ENCODE data around the gene PTPN9. TPM values are rescaled to one million over a fixed set of nuclear protein-coding genes. Genes with fewer than 3 reads are reported as not detected.

The PTPN9 gene
- total and polyA plus RNA-seq, 10 of the 15 experiments (the other 5 are each of a cell fraction or from before 2014, with no cell fraction given) = 7.8 to 29.1 (median 18.5) TPM

GRCh38 chr15:75570126-75570845 lies 8.8 kb downstream of the PTPN9 start:
- intact Hi-C loops (cut with micrococcal nuclease; ENCODE audit: unreplicated experiment) = no loop called here
- H3K9ac ChIP-seq (ENCODE audit: control insufficient read depth, insufficient read depth, low read length) = no peak overlapping the region
- H3K27ac ChIP-seq (ENCODE audit: control insufficient read depth, insufficient read depth) = no peak overlapping the region
- H3K27me3 ChIP-seq (replicated peaks in 1 of 2; ENCODE audit: control insufficient read depth in 2 of 2, insufficient read depth in 2 of 2, low read length in 1 of 2) = no peaks in the 10 kb centered on the region
- SMC1A ChIA-PET (ENCODE audit: uncharacterized antibody, unreplicated experiment) = interaction anchor here (1.2 kb wide), 1 partner anchor 44 kb away, joined by 3 read pairs; no protein-coding TSS in a partner anchor
- no peaks in the 10 kb centered on the region for H3K36me3 ChIP-seq (ENCODE audit: control insufficient read depth in 2 of 2, insufficient read depth in 2 of 2, low read length in 1 of 2)
- no peaks in the 10 kb centered on the region; the same call in 1 of the 2 replicates for H4K20me1 ChIP-seq (ENCODE audit: control insufficient read depth, insufficient read depth)
- RAD21 ChIA-PET (ENCODE audit: unreplicated experiment) = no interaction called here
- H2AFZ ChIP-seq (ENCODE audit: control insufficient read depth, low read depth, low read length) = no peak overlapping the region
- CTCF ChIA-PET = interaction anchor here (0.6 kb wide), 1 partner anchor 96 kb away, joined by 3 read pairs; no protein-coding TSS in a partner anchor
- DNase-seq (ENCODE audit: low read depth, low spot score) (no peak), ATAC-seq (no peak), FAIRE-seq (no peak)
- H3K4me1 ChIP-seq (ENCODE audit: control insufficient read depth, insufficient read depth, low read length) = peaks cover 13% of the 10 kb centered on the region; the same call in 1 of the 2 replicates
- H3K4me3 ChIP-seq = no peak overlapping the region
- H3K4me2 ChIP-seq (ENCODE audit: control insufficient read depth, insufficient read depth) = no peak overlapping the region
- in situ Hi-C loops (cut with MboI) = no loop called here
- BruUV-seq (replicated peaks) = no TSS peak
- WGBS (ENCODE audit: insufficient coverage, insufficient replicate concordance, low lambda C conversion rate, missing lambda C conversion rate) = 88% methylated on average over 8 of the region's 8 CpGs
- POLR2A ChIA-PET = no interaction called here
- H3K79me2 ChIP-seq (ENCODE audit: control insufficient read depth, insufficient read depth, low read length) = peaks cover 37% of the 10 kb centered on the region
- no peaks in the 10 kb centered on the region for H3K9me3 ChIP-seq (replicated peaks; ENCODE audit: control insufficient read depth, insufficient read depth, low read length)
- no peak for TF ChIP-seq EED (IDR thresholded peaks at IDR 0.05; ENCODE audit: low read depth)
- TF ChIP-seq, protein P1, sequence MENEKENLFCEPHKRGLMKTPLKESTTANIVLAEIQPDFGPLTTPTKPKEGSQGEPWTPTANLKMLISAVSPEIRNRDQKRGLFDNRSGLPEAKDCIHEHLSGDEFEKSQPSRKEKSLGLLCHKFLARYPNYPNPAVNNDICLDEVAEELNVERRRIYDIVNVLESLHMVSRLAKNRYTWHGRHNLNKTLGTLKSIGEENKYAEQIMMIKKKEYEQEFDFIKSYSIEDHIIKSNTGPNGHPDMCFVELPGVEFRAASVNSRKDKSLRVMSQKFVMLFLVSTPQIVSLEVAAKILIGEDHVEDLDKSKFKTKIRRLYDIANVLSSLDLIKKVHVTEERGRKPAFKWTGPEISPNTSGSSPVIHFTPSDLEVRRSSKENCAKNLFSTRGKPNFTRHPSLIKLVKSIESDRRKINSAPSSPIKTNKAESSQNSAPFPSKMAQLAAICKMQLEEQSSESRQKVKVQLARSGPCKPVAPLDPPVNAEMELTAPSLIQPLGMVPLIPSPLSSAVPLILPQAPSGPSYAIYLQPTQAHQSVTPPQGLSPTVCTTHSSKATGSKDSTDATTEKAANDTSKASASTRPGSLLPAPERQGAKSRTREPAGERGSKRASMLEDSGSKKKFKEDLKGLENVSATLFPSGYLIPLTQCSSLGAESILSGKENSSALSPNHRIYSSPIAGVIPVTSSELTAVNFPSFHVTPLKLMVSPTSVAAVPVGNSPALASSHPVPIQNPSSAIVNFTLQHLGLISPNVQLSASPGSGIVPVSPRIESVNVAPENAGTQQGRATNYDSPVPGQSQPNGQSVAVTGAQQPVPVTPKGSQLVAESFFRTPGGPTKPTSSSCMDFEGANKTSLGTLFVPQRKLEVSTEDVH (IDR thresholded peaks at IDR 0.05; ENCODE audit: low read depth, partially characterized antibody) = no peak
- no peak for TF ChIP-seq YY1 (IDR thresholded peaks at IDR 0.05; ENCODE audit: low read depth, low read length)
- TF ChIP-seq STAT3 (IDR thresholded peaks at IDR 0.05; ENCODE audit: low read depth, low read length) = no peak
- TF ChIP-seq, protein P2, sequence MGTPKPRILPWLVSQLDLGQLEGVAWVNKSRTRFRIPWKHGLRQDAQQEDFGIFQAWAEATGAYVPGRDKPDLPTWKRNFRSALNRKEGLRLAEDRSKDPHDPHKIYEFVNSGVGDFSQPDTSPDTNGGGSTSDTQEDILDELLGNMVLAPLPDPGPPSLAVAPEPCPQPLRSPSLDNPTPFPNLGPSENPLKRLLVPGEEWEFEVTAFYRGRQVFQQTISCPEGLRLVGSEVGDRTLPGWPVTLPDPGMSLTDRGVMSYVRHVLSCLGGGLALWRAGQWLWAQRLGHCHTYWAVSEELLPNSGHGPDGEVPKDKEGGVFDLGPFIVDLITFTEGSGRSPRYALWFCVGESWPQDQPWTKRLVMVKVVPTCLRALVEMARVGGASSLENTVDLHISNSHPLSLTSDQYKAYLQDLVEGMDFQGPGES (IDR thresholded peaks at IDR 0.05) = no peak
- TF ChIP-seq, protein P3, sequence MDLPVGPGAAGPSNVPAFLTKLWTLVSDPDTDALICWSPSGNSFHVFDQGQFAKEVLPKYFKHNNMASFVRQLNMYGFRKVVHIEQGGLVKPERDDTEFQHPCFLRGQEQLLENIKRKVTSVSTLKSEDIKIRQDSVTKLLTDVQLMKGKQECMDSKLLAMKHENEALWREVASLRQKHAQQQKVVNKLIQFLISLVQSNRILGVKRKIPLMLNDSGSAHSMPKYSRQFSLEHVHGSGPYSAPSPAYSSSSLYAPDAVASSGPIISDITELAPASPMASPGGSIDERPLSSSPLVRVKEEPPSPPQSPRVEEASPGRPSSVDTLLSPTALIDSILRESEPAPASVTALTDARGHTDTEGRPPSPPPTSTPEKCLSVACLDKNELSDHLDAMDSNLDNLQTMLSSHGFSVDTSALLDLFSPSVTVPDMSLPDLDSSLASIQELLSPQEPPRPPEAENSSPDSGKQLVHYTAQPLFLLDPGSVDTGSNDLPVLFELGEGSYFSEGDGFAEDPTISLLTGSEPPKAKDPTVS (IDR thresholded peaks at IDR 0.05; ENCODE audit: low read depth, low read length) = no peak
- TF ChIP-seq ZNF622 (IDR thresholded peaks at IDR 0.05) = no peak
- TF ChIP-seq GATAD2B (conservative IDR thresholded peaks at IDR 0.05; ENCODE audit: low read depth) = no peak
- no peak for TF ChIP-seq TCF12 (IDR thresholded peaks at IDR 0.05; ENCODE audit: low read depth, low read length)
- no peak for TF ChIP-seq ZNF24 (IDR thresholded peaks at IDR 0.05)
- no peak for TF ChIP-seq POLR2AphosphoS2 (IDR thresholded peaks at IDR 0.05; ENCODE audit: low read depth, low read length)
- no peak for TF ChIP-seq ETV6 (conservative IDR thresholded peaks at IDR 0.05 in 1 of 2, IDR thresholded peaks at IDR 0.05 in 1 of 2; ENCODE audit: borderline replicate concordance in 1 of 2, low read depth in 1 of 2)
- TF ChIP-seq, protein P4, sequence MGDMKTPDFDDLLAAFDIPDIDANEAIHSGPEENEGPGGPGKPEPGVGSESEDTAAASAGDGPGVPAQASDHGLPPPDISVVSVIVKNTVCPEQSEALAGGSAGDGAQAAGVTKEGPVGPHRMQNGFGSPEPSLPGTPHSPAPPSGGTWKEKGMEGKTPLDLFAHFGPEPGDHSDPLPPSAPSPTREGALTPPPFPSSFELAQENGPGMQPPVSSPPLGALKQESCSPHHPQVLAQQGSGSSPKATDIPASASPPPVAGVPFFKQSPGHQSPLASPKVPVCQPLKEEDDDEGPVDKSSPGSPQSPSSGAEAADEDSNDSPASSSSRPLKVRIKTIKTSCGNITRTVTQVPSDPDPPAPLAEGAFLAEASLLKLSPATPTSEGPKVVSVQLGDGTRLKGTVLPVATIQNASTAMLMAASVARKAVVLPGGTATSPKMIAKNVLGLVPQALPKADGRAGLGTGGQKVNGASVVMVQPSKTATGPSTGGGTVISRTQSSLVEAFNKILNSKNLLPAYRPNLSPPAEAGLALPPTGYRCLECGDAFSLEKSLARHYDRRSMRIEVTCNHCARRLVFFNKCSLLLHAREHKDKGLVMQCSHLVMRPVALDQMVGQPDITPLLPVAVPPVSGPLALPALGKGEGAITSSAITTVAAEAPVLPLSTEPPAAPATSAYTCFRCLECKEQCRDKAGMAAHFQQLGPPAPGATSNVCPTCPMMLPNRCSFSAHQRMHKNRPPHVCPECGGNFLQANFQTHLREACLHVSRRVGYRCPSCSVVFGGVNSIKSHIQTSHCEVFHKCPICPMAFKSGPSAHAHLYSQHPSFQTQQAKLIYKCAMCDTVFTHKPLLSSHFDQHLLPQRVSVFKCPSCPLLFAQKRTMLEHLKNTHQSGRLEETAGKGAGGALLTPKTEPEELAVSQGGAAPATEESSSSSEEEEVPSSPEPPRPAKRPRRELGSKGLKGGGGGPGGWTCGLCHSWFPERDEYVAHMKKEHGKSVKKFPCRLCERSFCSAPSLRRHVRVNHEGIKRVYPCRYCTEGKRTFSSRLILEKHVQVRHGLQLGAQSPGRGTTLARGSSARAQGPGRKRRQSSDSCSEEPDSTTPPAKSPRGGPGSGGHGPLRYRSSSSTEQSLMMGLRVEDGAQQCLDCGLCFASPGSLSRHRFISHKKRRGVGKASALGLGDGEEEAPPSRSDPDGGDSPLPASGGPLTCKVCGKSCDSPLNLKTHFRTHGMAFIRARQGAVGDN (IDR thresholded peaks at IDR 0.05) = no peak
